GM12875 (cell line): ENCODE results near the gene SINHCAF.

Experiments used
- H3K4me3 ChIP-seq: one replicate; pipeline ENCODE4 v1.5.1; 2011; ENCODE audit warnings: low read depth, low read length, control low read depth
- TF ChIP-seq, protein P1 (sequence below): IDR thresholded peaks from 2 replicates; pipeline ENCODE4 v1.5.1; 2011; ENCODE audit warnings: low read depth, mild to moderate bottlenecking, control low read depth, inconsistent platforms, low read length, moderate library complexity, borderline replicate concordance; ENCODE audit not compliant: insufficient read depth

SINHCAF gene

GRCh38 chr12:31308116-31308515 lies 17.8 kb downstream of the SINHCAF start:
- no peak overlapping the region for H3K4me3 ChIP-seq
- TF ChIP-seq, protein P1, sequence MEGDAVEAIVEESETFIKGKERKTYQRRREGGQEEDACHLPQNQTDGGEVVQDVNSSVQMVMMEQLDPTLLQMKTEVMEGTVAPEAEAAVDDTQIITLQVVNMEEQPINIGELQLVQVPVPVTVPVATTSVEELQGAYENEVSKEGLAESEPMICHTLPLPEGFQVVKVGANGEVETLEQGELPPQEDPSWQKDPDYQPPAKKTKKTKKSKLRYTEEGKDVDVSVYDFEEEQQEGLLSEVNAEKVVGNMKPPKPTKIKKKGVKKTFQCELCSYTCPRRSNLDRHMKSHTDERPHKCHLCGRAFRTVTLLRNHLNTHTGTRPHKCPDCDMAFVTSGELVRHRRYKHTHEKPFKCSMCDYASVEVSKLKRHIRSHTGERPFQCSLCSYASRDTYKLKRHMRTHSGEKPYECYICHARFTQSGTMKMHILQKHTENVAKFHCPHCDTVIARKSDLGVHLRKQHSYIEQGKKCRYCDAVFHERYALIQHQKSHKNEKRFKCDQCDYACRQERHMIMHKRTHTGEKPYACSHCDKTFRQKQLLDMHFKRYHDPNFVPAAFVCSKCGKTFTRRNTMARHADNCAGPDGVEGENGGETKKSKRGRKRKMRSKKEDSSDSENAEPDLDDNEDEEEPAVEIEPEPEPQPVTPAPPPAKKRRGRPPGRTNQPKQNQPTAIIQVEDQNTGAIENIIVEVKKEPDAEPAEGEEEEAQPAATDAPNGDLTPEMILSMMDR, result no peak

GRCh38 chr12:31306866-31307265 lies 19.1 kb downstream of the SINHCAF start:
- TF ChIP-seq, protein P1, result no peak
- no peak overlapping the region for H3K4me3 ChIP-seq

- TF ChIP-seq, protein P1, result no peak
- no peak overlapping the region for H3K4me3 ChIP-seq
Observed at GRCh38 chr12:31303466-31303865, 22.5 kb downstream of the SINHCAF start.

GRCh38 chr12:31301311-31301710 lies 24.6 kb downstream of the SINHCAF start:
- no peak overlapping the region for H3K4me3 ChIP-seq
- TF ChIP-seq, protein P1, result no peak

DNA sequence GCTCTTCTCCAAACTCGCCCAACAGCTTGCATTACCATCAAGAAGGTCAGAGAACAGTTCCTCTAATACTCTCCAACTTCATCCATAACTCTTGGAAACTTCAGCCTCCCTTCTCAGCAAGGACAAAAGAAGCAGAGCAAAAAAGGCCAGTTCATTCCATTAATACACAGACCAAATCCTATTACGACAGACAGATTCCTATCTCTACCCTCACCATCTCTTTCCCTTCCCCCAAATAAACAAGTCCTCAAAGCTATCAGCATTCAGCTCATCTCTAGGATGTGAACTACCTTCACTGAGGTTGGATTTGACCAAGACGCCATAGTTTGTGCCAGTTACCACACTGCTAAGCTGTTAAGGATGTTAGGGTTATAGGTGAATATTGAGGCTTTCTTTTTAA lies 25.2 kb downstream of the SINHCAF start:
- TF ChIP-seq, protein P1, result no peak
- H3K4me3 ChIP-seq, result no peak overlapping the region

GRCh38 chr12:31300341-31300740 lies 25.6 kb downstream of the SINHCAF start:
- no peak overlapping the region for H3K4me3 ChIP-seq
- TF ChIP-seq, protein P1, result no peak

DNA sequence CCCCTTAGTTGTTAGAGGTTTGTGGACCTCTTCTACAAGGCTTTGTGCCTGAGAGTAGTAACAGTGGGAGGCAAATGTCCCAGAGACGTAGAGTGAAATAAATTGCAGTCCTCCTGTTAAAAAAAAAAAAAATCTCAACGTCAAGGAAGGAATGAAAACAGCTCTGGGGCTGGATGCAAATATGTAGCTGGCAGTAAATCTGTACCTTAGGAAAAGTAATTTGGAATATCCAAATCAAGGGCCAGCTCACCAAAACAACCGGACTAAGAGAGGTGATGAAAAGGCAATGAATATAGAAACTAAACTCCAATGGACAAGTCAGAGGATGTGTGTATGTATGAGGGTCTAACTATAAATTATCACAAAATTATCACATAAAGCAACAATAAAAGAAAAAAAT lies 27.0 kb downstream of the SINHCAF start:
- TF ChIP-seq, protein P1, result no peak
- H3K4me3 ChIP-seq, result no peak overlapping the region
